Left colon (tissue), 2 donors: ENCODE results near the gene THAP12. TPM values are rescaled to one million over a fixed set of nuclear protein-coding genes. Genes with fewer than 3 reads are reported as not detected.

Experiments
- ATAC-seq: fragments of 200-7000 bp; cut with Tn5 transposase; one replicate; pipeline ENCODE4 v1.9.1; 2020; ENCODE audit warnings: mild to moderate bottlenecking, moderate library complexity
- DNase-seq, 2 donors: peaks; one replicate each; pipeline ENCODE4 v3.0.0-alpha.2; 2020
- intact Hi-C, 2 donors: fragments of 100-400 bp; cut with DNase I in 1 of 2; cut with micrococcal nuclease in 1 of 2; formaldehyde crosslinking; loops; one replicate each; pipeline versions ENCODE4 v1.11.2 to v1.14.0; 2022; cut with DNase I, micrococcal nuclease
- total RNA-seq, 2 donors: library from RNA; stranded (reverse); fragmentation: NEBNext Ultra II Directional; extraction: Animal tissue kit (Norgen Biotek cat#: 25700); gene quantifications; one replicate each; pipeline ENCODE4 v1.2.1, GENCODE V29; 2021
- donor health status: DM: no; HTN: no; CAD: no.
- donor health status: DM: yes; HTN: yes; CAD: no.

Gene THAP12
- total RNA-seq, 2 donors from 2014 or later: 39.1 to 43.3 TPM

GRCh38 chr11:76313913-76314740 lies 66.8 kb downstream of the THAP12 start:
- ATAC-seq (peak; percentile 21), DNase-seq (no peak)
- intact Hi-C loops: no loop called here

- intact Hi-C loops: no loop called here
These were observed 67.7 kb downstream of the THAP12 start for GRCh38 chr11:76313271-76313670.

GRCh38 chr11:76310832-76311595 lies 69.9 kb downstream of the THAP12 start:
- no peak for DNase-seq
- ATAC-seq: no peak
- intact Hi-C loops: no loop called here

More at GRCh38 chr11:76313271-76313670, 67.7 kb downstream of the THAP12 start:
- ATAC-seq: no peak
- no peak for DNase-seq

GRCh38 chr11:76307978-76308747 lies 72.8 kb downstream of the THAP12 start:
- DNase-seq (no peak), ATAC-seq (peak; percentile 90)
- intact Hi-C loops: no loop called here

- intact Hi-C loops: no loop called here
- ATAC-seq: no peak
- DNase-seq: no peak
These were observed 73.5 kb downstream of the THAP12 start for GRCh38 chr11:76307396-76307795.

- intact Hi-C loops: no loop called here
- DNase-seq (no peak), ATAC-seq (no peak)
These were observed 77.5 kb downstream of the THAP12 start for GRCh38 chr11:76303399-76303798.

GRCh38 chr11:76302996-76303395 lies 77.9 kb downstream of the THAP12 start:
- ATAC-seq: no peak
- no peak for DNase-seq
- intact Hi-C loops: no loop called here

Other genes starting within 250 kb of the THAP12 start
- gene WNT11, start 174.6 kb downstream of the THAP12 start, total RNA-seq: 1 to 10 TPM; 7.3 to 7.9 TPM
- gene GVQW3, start 191 bp upstream of the THAP12 start, total RNA-seq: 1 to 10 TPM; 2.4 to 2.7 TPM
- gene EMSY, start 63.9 kb upstream of the THAP12 start, total RNA-seq: 10 to 100 TPM; 19.5 to 19.6 TPM